ENCODE data around the gene PDE1C.

GRCh38 chr7:31935124-31936054 is 134.8 kb downstream of the PDE1C start:
- TF ChIP-seq, protein P1, sequence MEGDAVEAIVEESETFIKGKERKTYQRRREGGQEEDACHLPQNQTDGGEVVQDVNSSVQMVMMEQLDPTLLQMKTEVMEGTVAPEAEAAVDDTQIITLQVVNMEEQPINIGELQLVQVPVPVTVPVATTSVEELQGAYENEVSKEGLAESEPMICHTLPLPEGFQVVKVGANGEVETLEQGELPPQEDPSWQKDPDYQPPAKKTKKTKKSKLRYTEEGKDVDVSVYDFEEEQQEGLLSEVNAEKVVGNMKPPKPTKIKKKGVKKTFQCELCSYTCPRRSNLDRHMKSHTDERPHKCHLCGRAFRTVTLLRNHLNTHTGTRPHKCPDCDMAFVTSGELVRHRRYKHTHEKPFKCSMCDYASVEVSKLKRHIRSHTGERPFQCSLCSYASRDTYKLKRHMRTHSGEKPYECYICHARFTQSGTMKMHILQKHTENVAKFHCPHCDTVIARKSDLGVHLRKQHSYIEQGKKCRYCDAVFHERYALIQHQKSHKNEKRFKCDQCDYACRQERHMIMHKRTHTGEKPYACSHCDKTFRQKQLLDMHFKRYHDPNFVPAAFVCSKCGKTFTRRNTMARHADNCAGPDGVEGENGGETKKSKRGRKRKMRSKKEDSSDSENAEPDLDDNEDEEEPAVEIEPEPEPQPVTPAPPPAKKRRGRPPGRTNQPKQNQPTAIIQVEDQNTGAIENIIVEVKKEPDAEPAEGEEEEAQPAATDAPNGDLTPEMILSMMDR (conservative IDR thresholded peaks at IDR 0.05): no peak
- no peak for TF ChIP-seq ZFX (IDR thresholded peaks at IDR 0.05)
